Left renal pelvis (tissue), 4 donors: ENCODE data around the gene GNAI2. TPM values are rescaled to one million over a fixed set of nuclear protein-coding genes. Genes with fewer than 3 reads are reported as not detected.
A peak's percentile ranks its signal among the peaks of the same experiment; 100 is the strongest.
"Not testable (repeated sequence)": the region's sequence is repeated elsewhere in the genome, so short reads cannot be mapped to it uniquely, and the experiment has no call there.

Experiments used
- DNase-seq, 4 donors: peaks; one replicate each; pipeline ENCODE4 v3.0.0-alpha.2; 2013; ENCODE audit warnings: low read depth in 4 of 4, low spot score in 3 of 4
- polyA plus RNA-seq, 4 donors: library from polyadenylated mRNA; unstranded; fragments of 120-200 nt; gene quantifications; one replicate each; pipeline ENCODE4 v1.2.1, GENCODE V29; 2013; ENCODE audit not compliant: insufficient read length in 4 of 4

GNAI2 gene
- polyA plus RNA-seq, 4 donors, result 190 to 248 (median 214) TPM

- DNase-seq, result no peak
These were observed 25.5 kb downstream of the GNAI2 start for GRCh38 chr3:50261505-50261904.

- not testable (repeated sequence) for DNase-seq
These were observed 26.2 kb downstream of the GNAI2 start for GRCh38 chr3:50262200-50262599.

- DNase-seq, result no peak
These were observed 26.8 kb downstream of the GNAI2 start for GRCh38 chr3:50262778-50263177.

- DNase-seq, result no peak
These were observed 27.7 kb downstream of the GNAI2 start for GRCh38 chr3:50263478-50264382.

DNA sequence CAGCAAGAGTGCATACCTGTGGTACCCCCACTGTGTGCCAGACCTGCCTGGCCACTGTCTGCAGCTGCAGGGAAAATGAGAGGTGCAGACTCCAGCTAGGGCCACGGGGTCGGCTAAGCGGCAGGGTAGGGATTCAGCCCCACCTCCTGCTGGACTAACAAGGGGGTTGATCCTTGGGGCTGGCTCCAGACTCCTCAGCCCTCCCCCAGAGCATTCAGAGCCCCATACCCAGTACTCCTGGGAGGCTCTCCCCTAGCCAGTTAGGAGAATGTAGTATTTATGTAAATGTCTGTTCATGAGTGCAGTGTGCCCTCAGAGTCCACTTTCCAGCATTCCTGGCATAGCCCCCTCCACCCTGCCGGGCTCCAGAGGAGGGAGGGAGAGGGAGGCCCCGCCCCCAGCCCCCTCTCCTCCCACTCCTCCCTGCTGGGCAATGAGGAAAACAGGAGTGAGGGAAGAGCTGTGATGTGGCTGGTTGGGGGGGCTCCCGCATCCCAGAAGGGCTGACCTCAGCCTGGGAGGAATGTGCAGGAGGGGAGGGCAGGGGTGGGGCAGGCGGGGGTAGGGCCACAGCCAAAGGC lies 28.5 kb downstream of the GNAI2 start:
- peak; percentile 85 to 94 (median 90) for DNase-seq

DNA sequence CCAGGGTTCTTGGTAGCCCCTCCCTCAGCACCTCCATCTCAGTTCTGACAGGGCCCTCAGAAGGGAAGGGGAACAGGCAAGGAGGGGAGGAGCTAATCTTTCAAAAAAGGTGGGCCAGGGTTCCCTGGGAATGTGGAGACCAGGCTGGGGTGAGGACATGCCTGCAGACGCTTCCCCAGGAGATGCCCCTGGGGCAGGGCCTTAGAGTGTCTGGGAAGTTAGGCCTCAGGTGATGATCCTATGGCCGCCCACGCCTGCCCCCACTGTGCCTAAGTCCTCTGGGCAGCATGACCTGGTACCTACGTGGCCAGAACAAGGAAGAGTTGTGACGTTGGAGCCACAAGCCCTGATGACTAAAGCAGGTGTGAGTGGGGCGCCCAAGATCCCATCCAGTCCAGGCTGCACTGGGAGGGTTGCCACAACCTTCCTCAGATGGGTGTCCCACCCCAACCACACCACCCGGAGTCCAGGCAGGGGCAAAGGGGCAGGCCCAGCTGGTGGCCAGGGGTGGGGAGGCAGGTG lies 29.0 kb downstream of the GNAI2 start:
- DNase-seq, result no peak

- no peak for DNase-seq
These were observed 29.6 kb downstream of the GNAI2 start for GRCh38 chr3:50265571-50265970.

GRCh38 chr3:50266017-50266416 lies 30.0 kb downstream of the GNAI2 start:
- no peak for DNase-seq

DNA sequence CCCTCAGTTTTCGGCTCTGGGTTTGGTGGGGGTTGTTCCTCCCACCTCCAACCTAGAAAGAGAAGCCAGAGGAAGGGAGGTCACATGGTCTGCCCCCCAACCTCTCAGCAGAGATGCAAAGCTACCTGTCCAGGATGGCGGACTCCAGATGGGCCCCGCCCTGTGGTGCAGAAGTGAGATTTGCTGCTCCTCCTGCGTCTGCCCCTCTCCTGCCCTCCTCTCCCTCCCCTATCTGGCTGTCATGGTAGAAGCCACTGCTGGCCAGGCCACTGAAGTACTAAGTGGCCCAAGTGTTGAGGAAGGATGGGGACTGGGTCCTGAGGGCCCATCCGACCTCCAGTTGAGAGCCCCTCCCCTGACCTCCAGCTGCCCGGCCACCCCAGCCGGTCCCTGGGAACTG lies 30.8 kb downstream of the GNAI2 start:
- no peak for DNase-seq

DNA sequence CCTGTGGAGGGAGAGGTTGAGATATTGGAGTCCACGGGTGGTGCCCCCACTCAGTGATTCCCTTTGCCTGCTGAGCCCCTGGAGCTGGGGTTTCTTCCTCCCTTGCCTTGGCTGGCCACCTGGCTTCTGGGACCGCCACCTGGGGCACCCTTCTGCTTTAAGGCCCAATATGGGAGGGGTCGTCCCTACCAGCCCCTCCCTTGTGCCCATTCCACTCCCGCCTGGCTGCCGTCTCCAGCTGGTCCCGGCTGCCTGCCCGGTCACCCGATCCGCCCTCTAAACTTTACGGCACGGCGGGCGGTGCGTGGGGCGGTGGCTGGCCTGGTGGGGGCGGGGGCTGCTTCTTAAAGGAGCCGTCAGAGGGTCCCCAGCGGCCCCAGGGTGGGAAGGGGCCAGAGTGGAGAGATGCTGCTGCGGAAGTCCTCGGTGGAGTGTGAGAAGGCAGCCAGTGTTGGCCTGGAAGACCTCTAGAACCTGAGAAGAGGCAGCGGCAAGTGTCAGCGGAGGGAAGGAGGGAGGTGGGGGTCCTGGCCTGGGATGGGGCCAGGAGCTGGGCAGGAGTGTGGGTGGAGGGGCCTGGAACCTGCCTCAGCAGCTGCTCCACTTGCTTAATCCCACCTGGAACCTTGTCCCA lies 31.4 kb downstream of the GNAI2 start:
- no peak for DNase-seq

DNA sequence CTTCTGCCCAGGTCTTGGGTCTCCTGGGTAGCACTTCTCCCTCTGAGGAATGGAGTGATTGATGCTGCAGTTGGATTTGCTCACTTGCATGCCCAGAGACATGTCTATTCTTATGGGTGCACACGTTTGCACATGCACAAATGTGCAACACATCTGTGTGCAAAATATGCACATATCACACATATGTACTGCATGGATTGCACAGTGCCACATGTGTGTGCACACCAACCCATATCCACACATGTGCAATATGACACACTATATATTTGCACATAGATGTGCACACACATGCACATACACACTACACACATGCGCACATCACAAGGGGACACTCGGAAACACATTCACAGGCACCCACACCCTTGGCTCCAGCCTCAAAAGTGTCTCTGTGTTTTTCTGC lies 32.3 kb downstream of the GNAI2 start:
- no peak for DNase-seq

DNA sequence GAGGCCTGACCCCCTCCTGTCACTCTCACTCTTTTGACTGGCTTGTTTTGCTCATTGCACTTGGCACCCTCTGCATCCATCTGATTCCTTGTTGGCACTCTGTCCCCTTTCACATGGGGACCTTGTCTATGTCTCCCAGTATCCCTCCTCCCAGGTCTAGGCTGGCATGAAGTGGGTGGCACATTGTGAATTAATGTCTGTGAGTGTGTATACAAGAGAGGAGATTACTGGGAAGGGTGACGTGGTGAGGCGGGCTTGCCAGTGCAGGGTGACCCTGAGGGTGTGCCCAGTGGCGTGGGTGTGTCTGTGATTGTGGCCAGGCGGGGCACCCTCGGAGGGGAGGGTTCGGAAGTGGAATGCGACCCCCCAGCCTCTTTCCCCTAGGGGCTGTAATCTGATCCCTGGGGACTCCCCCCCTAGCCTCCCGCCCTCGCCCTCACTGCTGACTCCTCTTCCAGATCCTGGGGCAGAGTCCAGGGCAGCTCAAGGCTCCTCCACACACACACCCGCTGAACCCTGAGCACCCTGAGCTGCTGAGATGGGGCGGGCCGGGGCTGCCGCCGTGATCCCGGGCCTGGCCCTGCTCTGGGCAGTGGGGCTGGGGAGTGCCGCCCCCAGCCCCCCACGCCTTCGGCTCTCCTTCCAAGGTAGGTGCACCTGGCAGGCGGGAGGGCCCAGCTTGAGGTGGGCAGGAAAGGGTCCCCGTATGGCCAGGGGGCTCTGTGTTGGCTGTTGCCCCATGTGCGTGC lies 32.9 kb downstream of the GNAI2 start, which contains the start of gene SEMA3B:
SEMA3B (plus strand) TSS at position 445 of the 749 bp plus-strand sequence; CDS start at position 539, 94 bp downstream.
- no peak for DNase-seq

DNA sequence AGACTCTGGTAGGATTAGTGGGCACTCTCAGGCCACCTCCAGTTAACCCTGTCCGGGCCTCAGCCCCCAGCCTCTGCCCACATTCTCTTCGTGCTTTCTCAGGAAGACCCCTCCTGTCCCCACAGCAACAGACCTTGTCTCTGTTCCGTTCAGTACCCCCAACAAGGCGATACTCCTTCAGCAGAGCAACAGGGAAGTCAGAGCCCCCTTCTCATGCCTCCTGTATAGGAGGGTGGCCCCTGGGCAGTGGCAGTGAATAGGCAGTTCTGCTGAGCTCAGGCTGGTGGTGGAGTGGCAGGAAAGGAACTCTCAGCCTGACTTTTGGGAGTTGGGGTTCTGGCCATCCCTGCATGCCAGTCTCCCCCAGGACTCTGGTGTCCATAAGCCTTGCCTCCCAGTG lies 33.5 kb downstream of the GNAI2 start:
- DNase-seq, result no peak

DNA sequence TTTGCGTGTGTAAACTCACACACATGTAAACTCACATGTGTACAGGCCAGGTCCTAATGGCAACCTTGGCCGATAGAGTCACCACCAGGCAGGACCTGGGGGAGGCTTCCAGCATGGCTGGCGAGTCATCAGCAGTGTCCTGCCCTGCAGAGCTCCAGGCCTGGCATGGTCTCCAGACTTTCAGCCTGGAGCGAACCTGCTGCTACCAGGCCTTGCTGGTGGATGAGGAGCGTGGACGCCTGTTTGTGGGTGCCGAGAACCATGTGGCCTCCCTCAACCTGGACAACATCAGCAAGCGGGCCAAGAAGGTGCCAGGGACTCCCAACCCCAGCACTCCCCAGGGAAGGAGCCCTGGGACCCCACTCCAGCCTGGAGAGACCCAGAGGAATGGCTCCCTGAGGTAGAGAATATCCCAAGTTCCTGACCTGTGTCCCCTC lies 34.0 kb downstream of the GNAI2 start:
- no peak for DNase-seq

DNA sequence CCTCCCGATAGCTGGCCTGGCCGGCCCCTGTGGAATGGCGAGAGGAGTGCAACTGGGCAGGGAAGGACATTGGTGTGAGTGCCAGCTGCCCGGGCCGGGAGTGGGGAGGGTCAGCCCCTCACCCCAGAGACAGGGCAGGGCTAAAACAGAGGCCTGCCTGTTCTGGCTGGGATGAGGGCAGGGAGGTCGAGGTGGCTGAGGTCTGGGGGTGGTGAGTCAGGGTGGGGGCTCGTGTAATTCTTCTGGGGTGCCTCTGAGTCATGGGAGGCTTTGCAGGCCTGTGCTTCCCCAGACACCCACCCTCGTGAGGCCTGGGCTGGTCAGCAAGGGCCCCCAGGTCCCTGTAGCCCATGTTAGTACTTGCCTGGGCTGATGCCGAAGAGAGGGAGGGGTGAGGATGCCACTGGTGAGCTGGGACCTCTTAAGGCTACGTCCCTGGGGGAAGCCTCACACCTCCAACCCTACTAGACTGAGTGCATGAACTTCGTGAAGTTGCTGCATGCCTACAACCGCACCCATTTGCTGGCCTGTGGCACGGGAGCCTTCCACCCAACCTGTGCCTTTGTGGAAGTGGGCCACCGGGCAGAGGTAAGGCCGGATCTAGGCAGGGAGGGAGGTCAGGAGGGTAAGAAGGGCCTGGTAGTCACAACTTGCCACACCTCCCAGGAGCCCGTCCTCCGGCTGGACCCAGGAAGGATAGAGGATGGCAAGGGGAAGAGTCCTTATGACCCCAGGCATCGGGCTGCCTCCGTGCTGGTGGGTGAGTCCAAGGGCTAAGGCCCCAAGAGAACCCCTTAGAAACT lies 34.6 kb downstream of the GNAI2 start:
- DNase-seq, result no peak

- DNase-seq, result no peak
These were observed 35.4 kb downstream of the GNAI2 start for GRCh38 chr3:50271314-50271936.

GRCh38 chr3:50272538-50272910 lies 36.5 kb downstream of the GNAI2 start:
- not testable (repeated sequence) for DNase-seq

DNA sequence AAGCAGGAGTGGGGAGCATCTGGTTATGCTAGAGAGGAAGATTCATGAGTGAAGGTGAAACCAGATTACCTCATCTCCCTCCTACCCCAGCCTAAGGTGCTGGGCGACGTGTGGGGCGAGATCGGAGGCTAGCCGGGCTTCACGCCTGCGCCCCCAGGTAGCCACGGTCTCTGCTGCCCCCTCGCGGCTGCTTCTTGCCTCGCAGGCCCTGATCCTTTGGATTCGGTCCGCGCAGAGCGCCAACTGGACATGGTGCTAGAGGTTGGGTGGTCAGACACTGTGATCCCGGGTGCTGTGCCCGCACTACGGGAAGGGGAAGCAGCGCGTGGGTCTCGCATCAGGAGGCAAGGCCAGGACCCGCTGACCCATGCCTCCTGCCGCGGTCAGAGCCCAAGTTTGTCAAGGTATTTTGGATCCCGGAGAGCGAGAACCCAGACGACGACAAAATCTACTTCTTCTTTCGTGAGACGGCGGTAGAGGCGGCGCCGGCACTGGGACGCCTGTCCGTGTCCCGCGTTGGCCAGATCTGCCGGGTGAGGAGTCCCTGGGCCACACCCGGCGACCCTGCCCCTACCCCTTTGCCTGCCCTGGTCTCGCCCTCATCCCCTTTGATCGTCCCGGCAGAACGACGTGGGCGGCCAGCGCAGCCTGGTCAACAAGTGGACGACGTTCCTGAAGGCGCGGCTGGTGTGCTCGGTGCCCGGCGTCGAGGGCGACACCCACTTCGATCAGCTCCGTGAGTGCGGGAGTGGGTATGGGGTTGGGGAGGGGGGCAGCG lies 37.1 kb downstream of the GNAI2 start:
- DNase-seq, result peak in 2 of 4 donors; percentile 71 to 72

GRCh38 chr3:50273689-50274065 lies 37.7 kb downstream of the GNAI2 start:
- no peak for DNase-seq
